GM12891 (cell line): ENCODE measurements around the gene ELF2.

Experiments used
- POLR2A ChIP-seq: IDR thresholded peaks from 2 replicates; pipeline ENCODE4 v1.6.1; 2011; ENCODE audit warnings: low read depth, low read length, control low read depth
- POLR2AphosphoS5 ChIP-seq: IDR thresholded peaks from 2 replicates; pipeline ENCODE4 v1.6.1; 2011; ENCODE audit warnings: low read depth, low read length, control low read depth
- POU2F2 ChIP-seq: IDR thresholded peaks from 2 replicates; pipeline ENCODE4 v1.6.1; 2011; ENCODE audit warnings: low read depth, mild to moderate bottlenecking, control low read depth, low read length, moderate library complexity

GRCh38 chr4:139123910-139124309, 53.1 kb downstream of the ELF2 start:
- TF ChIP-seq POU2F2, result no peak
- no peak for TF ChIP-seq POLR2AphosphoS5
- no peak for TF ChIP-seq POLR2A
